Trophoblast cell (in vitro differentiated cells and primary cell): ENCODE measurements around the gene NSUN4.
"Not testable (repeated sequence)": the region's sequence is repeated elsewhere in the genome, so short reads cannot be mapped to it uniquely, and the experiment has no call there.

Experiments used
- DNase-seq, 2 donors: peaks; one replicate each; pipeline ENCODE4 v3.0.0-alpha.2; 2016
- H2AFZ ChIP-seq: 2 replicates; pipeline ENCODE4 v1.6.1; 2013; ENCODE audit warnings: low read length, moderate library complexity, mild to moderate bottlenecking; ENCODE audit not compliant: insufficient read depth, poor library complexity
- H2AK5ac ChIP-seq: 2 replicates; pipeline ENCODE4 v1.6.1; 2013; ENCODE audit warnings: mild to moderate bottlenecking, low read length
- H2BK120ac ChIP-seq: 2 replicates; pipeline ENCODE4 v1.6.1; 2013; ENCODE audit warnings: low read length, mild to moderate bottlenecking, moderate library complexity; ENCODE audit not compliant: insufficient read depth, poor library complexity
- H2BK12ac ChIP-seq: 2 replicates; pipeline ENCODE4 v1.6.1; 2013; ENCODE audit warnings: mild to moderate bottlenecking, low read length, moderate library complexity
- H2BK5ac ChIP-seq: 2 replicates; pipeline ENCODE4 v1.6.1; 2013; ENCODE audit warnings: low read length, low read depth, moderate library complexity, mild to moderate bottlenecking; ENCODE audit not compliant: poor library complexity
- H3K14ac ChIP-seq: 2 replicates; pipeline ENCODE4 v1.6.1; 2013; ENCODE audit warnings: mild to moderate bottlenecking, low read length
- H3K18ac ChIP-seq: 2 replicates; pipeline ENCODE4 v1.6.1; 2013; ENCODE audit warnings: mild to moderate bottlenecking, low read length
- H3K23ac ChIP-seq: 2 replicates; pipeline ENCODE4 v1.6.1; 2013; ENCODE audit warnings: low read length
- H3K27ac ChIP-seq: 2 replicates; pipeline ENCODE4 v1.5.1; 2013; ENCODE audit warnings: low read depth, mild to moderate bottlenecking, inconsistent platforms, low read length, moderate library complexity
- H3K27me3 ChIP-seq: 2 replicates; pipeline ENCODE4 v1.6.1; 2013; ENCODE audit warnings: inconsistent platforms, mild to moderate bottlenecking, low read length, moderate library complexity; ENCODE audit not compliant: insufficient read depth
- H3K36me3 ChIP-seq, 2 experiments: 1 replicate in 1 of 2; 2 replicates in 1 of 2; pipeline ENCODE4 v1.6.1; 2013; ENCODE audit warnings: low read length in 2 of 2, mild to moderate bottlenecking in 2 of 2, moderate library complexity in 1 of 2; ENCODE audit not compliant: insufficient read depth in 2 of 2, control insufficient read depth in 1 of 2
- H3K4ac ChIP-seq: 2 replicates; pipeline ENCODE4 v1.6.1; 2013; ENCODE audit warnings: low read depth, mild to moderate bottlenecking, low read length, moderate library complexity
- H3K4me1 ChIP-seq, 2 experiments: 1 replicate in 1 of 2; 2 replicates in 1 of 2; pipeline ENCODE4 v1.6.1; 2013; ENCODE audit warnings: low read length in 2 of 2, mild to moderate bottlenecking in 2 of 2, moderate library complexity in 1 of 2; ENCODE audit not compliant: insufficient read depth in 2 of 2, control insufficient read depth in 1 of 2
- H3K4me2 ChIP-seq: 2 replicates; pipeline ENCODE4 v1.6.1; 2013; ENCODE audit warnings: inconsistent platforms, mild to moderate bottlenecking, low read length, moderate library complexity
- H3K4me3 ChIP-seq: 2 replicates; pipeline ENCODE4 v1.5.1; 2013; ENCODE audit warnings: mild to moderate bottlenecking, low read depth, low read length, inconsistent platforms
- H3K79me1 ChIP-seq: one replicate; pipeline ENCODE4 v1.6.1; 2013; ENCODE audit warnings: low read length
- H3K79me2 ChIP-seq: 2 replicates; pipeline ENCODE4 v1.6.1; 2013; ENCODE audit warnings: low read length, mild to moderate bottlenecking; ENCODE audit not compliant: control insufficient read depth, insufficient read depth, poor library complexity
- H3K9ac ChIP-seq: 2 replicates; pipeline ENCODE4 v1.6.1; 2013; ENCODE audit warnings: mild to moderate bottlenecking, low read length
- H3K9me3 ChIP-seq: 2 replicates; pipeline ENCODE4 v1.6.1; 2013; ENCODE audit warnings: low read depth, mild to moderate bottlenecking, control low read depth, inconsistent platforms, low read length; ENCODE audit not compliant: insufficient read depth
- H4K12ac ChIP-seq: 2 replicates; pipeline ENCODE4 v1.6.1; 2013; ENCODE audit warnings: low read depth, mild to moderate bottlenecking, low read length, moderate library complexity
- H4K8ac ChIP-seq: 2 replicates; pipeline ENCODE4 v1.6.1; 2013; ENCODE audit warnings: low read depth, mild to moderate bottlenecking, low read length, moderate library complexity
- H4K91ac ChIP-seq: one replicate; pipeline ENCODE4 v1.6.1; 2013; ENCODE audit warnings: low read depth, mild to moderate bottlenecking, low read length, moderate library complexity
- WGBS: extraction: QIAGEN DNeasy Blood & Tissue Kit; methylation state at CpG from one replicate; pipeline ENCODE4 v1.1.7; 2013; ENCODE audit warnings: missing lambda C conversion rate; ENCODE audit not compliant: insufficient read length, insufficient coverage; ENCODE audit errors: extremely low coverage; 5-methylcytosine and 5-hydroxymethylcytosine counted together

The NSUN4 gene

DNA sequence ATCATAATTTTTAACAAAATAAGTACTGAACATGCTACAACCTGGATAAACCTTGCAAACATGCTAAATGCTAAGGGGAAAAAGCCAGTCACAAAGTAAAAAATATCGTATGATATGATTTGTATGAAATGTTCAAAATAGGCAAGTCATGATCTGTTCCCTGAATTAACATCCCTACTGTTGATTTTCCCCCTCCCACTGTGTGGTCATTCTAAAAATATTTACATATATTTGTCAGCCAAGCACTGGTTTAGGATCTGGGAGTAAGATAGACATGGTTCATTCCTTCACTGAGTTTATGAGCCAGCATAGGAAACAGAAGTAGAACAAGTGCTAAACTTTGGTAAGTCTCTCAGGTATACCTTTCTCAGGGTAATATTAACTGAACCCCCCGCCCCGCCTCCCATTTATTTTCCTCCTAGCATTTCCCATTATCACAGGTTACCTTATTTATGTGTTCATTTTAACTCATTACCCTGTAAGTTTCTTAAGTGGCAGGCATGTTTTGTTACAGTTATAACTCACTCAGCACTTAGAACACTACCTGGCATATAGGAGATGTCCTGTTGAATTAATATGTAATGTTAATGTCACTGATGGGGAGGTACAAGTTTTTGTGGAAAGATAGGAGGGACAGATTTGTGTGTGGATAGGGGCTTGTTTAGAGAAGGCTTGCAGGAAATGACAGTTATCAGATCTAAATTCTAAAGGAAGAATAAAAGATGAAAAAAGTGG is 24.8 kb upstream of the NSUN4 start:
- Histone ChIP-seq H3K27me3 (no peaks in the 10 kb centered on the region), H3K9ac (no peak overlapping the region), H3K27ac (no peak overlapping the region), H4K91ac (no peak overlapping the region), H4K8ac (no peak overlapping the region), H3K18ac (no peak overlapping the region), H3K79me1 (no peaks in the 10 kb centered on the region), H2AFZ (no peak overlapping the region), H3K4me3 (no peak overlapping the region), H2BK120ac (no peak overlapping the region), H3K4ac (no peak overlapping the region), H2BK12ac (no peak overlapping the region), H3K14ac (no peak overlapping the region), H3K9me3 (no peaks in the 10 kb centered on the region), H2BK5ac (no peak overlapping the region), H3K4me1 (no peaks in the 10 kb centered on the region), H3K79me2 (no peaks in the 10 kb centered on the region), H3K36me3 (peaks cover 35 to 45% of the 10 kb centered on the region in 2 experiments), H2AK5ac (no peak overlapping the region), H4K12ac (no peak overlapping the region), H3K4me2 (no peak overlapping the region), H3K23ac (no peak overlapping the region)
- no CpG with 5 or more reads among the region's 3 CpGs for whole genome bisulfite sequencing
- DNase-seq, result no peak

DNA sequence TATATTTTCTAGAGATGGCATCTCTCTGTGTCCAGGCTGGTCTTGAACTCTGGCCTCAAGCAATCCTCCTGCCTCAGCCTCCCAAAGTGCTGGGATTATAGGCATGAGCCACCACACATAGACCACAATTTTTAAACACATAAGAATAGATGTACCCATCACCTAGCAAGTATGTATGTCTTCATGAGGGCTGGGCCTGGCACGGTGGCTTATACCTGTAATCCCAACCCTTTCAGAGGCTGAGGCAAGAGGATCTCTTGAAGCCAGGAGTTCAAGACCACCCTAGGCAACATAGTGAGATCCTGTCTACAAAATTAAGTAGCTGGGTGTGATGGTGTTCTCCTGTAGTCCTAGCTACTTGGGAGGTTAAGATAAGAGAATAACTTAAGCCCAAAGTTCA is 23.3 kb upstream of the NSUN4 start:
- H2BK5ac ChIP-seq, result no peak overlapping the region

DNA sequence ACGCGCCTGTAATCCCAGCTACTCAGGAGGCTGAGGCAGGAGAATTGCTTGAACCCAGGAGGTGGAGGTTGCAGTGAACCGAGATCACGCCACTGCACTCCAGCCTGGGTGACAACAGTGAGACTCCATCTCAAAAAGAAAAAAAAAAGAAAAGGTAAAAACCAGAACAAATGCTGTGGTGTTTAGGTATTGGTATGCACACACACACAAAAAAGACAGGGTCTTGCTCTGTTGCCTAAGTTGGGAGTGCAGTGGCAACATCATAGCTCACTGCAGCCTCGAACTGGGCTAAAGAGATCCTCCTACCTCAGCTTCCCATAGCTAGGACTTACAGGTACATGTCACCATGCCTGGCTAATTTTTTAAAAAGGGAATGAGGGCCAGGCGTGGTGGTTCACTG is 21.3 kb upstream of the NSUN4 start:
- not testable (repeated sequence) for H3K23ac ChIP-seq, H3K79me2 ChIP-seq, H2AK5ac ChIP-seq, H3K27ac ChIP-seq, H3K4me3 ChIP-seq, H3K4me2 ChIP-seq, H3K9me3 ChIP-seq, H3K14ac ChIP-seq, DNase-seq, H2AFZ ChIP-seq, H3K9ac ChIP-seq, H3K4me1 ChIP-seq, H4K8ac ChIP-seq, H3K27me3 ChIP-seq, H3K79me1 ChIP-seq, H3K4ac ChIP-seq, H4K12ac ChIP-seq, H2BK5ac ChIP-seq, H2BK12ac ChIP-seq, H2BK120ac ChIP-seq, H4K91ac ChIP-seq, H3K18ac ChIP-seq
- no CpG with 5 or more reads among the region's 6 CpGs for WGBS
- H3K36me3 ChIP-seq, result peaks cover 11 to 18% of the 10 kb centered on the region in 2 experiments

More for the DNA sequence above, 23.3 kb upstream of the NSUN4 start:
- H3K4me3 ChIP-seq, result no peak overlapping the region
- no peak overlapping the region for H2BK12ac ChIP-seq
- no peak overlapping the region for H3K4ac ChIP-seq
- H3K36me3 ChIP-seq, result peaks cover 23 to 32% of the 10 kb centered on the region in 2 experiments
- DNase-seq, result no peak
- H3K79me1 ChIP-seq, result no peaks in the 10 kb centered on the region
- H3K4me2 ChIP-seq, result no peak overlapping the region
- no peak overlapping the region for H2AFZ ChIP-seq
- H3K23ac ChIP-seq, result no peak overlapping the region
- H4K8ac ChIP-seq, result no peak overlapping the region
- H3K79me2 ChIP-seq, result no peaks in the 10 kb centered on the region
- no peak overlapping the region for H4K91ac ChIP-seq
- H3K9ac ChIP-seq, result no peak overlapping the region
- no peak overlapping the region for H3K14ac ChIP-seq
- H4K12ac ChIP-seq, result no peak overlapping the region
- no CpG with 5 or more reads among the region's 1 CpG for WGBS
- no peaks in the 10 kb centered on the region for H3K4me1 ChIP-seq
- no peaks in the 10 kb centered on the region for H3K27me3 ChIP-seq
- no peak overlapping the region for H2BK120ac ChIP-seq
- no peak overlapping the region for H3K27ac ChIP-seq
- no peak overlapping the region for H2AK5ac ChIP-seq
- H3K18ac ChIP-seq, result no peak overlapping the region
- H3K9me3 ChIP-seq, result no peaks in the 10 kb centered on the region

DNA sequence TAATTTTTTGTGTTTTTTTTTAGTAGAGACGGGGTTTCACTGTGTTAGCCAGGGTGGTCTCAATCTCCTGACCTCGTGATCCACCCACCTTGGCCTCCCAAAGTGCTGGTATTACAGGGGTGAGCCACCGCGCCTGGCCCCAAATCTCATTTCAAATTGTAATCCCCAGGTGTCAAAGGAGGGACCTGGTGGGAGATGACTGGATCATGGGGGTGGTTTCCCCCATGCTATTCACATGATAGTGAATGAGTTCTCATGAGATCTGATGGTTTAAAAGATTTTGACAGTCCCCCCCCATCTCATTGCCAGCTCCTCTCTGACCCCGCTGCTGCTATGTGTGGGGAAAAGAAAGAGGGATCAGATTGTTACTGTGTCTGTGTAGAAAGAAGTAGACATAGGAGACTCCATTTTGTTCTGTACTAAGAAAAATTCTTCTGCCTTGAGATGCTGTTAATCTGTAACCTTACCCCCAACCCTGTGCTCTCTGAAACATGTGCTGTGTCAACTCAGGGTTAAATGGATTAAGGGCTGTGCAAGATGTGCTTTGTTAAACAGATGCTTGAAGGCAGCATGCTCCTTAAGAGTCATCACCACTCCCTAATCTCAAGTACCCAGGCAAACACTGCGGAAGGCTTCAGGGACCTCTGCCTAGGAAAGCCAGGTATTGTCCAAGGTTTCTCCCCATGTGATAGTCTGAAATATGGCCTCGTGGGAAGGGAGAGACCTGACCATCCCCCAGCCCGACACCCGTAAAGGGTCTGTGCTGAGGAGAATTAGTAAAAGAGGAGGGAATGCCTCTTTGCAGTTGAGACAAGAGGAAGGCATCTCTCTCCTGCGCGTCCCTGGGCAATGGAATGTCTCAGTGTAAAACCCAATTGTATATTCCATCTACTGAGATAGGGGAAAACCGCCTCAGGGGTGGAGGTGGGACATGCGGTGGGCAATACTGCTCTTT is 20.4 kb upstream of the NSUN4 start:
- H2BK5ac ChIP-seq, H2AFZ ChIP-seq, H3K23ac ChIP-seq, H4K12ac ChIP-seq, H2AK5ac ChIP-seq, H4K91ac ChIP-seq, H3K4me2 ChIP-seq, H3K4ac ChIP-seq, H3K9me3 ChIP-seq, H2BK12ac ChIP-seq, DNase-seq, H3K14ac ChIP-seq, H2BK120ac ChIP-seq, H3K79me1 ChIP-seq, H3K27ac ChIP-seq, H3K4me1 ChIP-seq, H3K27me3 ChIP-seq, H3K4me3 ChIP-seq, H3K9ac ChIP-seq, H3K18ac ChIP-seq, H3K79me2 ChIP-seq, H4K8ac ChIP-seq: not testable (repeated sequence)
- no CpG with 5 or more reads among the region's 13 CpGs for WGBS
- H3K36me3 ChIP-seq, result peaks cover 6 to 12% of the 10 kb centered on the region in 2 experiments
